Measurements from ENCODE around the gene RAB11FIP4. TPM values are rescaled to one million over a fixed set of nuclear protein-coding genes. Genes with fewer than 3 reads are reported as not detected.
A peak's percentile ranks its signal among the peaks of the same experiment; 100 is the strongest.

Gene RAB11FIP4
- total RNA-seq, 1 experiment from 2014 or later, result 0.10 TPM

DNA sequence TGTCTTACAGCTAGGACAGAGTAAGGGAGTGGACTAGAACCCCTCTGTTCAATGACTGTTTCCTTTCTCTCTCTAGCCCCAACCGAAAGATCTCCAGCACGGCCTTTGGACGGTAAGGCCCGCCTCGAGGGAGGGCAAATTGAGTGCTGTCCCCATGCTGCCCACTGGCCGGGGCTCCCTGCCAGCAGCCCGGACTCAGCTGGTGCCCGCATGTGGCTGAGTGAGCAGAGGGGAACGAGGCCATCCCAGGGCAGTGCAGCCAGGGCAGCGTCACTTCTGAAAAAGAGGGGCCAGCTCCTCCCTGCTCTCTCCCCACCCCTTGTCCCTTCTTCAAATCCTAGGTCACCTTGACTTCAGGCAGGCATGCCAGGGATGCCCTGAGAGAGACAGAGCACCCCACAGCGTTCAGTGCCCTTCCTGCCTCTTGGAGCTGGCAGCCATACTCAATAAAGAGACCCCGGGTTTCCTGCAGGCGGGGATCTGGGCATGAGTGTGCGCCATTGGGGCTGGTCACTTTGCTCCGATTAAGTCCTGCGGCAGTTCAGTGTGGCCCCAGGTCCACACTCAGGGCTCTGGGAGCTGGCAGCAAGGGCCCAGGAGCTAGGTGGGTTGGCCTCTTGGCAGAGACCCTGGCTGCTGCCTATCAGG is 130.9 kb downstream of the RAB11FIP4 start:
- DNase-seq (ENCODE audit: low read depth), result no peak

GRCh38 chr17:31522987-31523495 is 131.6 kb downstream of the RAB11FIP4 start:
- DNase-seq (ENCODE audit: low read depth), result no peak

DNA sequence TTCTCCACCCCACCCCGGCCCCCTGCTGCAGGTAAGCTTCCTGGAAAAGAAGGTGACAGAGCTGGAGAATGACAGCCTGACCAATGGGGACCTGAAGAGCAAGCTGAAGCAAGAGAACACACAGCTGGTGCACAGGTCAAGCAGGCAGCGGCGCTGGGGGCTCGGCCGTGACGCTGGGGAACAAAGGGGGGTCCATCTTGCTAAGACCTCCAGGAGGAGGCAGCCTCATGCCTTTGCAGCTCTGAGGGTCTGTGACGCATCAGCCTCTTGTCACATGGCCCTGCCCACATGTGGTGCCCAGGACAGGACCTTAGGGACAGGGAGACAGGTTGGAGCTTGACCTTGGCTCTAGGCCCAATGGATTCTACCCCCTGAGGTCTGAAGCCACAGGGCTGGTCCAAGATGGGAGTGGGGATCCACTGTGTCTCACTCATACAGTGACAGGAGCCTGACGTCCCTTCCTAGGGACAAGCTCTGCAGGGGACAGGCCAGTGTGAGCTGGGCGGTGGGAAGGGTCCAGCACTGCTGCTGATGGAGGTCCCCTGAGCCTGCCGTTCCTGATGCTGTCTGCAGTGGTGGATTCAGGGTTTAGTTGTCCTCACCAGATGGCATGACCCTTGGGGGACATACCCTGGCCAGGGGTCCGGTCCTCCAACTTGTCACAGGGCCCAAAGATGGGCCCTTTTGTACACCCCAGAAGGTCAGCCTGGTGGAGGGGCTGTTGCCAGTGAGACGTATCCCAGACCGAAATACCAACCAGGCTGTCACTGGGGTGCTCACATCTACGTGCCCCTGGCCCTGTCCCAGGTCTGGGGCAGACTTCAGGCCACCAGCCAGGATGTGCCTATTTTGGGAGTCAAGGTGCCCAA is 132.6 kb downstream of the RAB11FIP4 start:
- no peak for DNase-seq (ENCODE audit: low read depth)

DNA sequence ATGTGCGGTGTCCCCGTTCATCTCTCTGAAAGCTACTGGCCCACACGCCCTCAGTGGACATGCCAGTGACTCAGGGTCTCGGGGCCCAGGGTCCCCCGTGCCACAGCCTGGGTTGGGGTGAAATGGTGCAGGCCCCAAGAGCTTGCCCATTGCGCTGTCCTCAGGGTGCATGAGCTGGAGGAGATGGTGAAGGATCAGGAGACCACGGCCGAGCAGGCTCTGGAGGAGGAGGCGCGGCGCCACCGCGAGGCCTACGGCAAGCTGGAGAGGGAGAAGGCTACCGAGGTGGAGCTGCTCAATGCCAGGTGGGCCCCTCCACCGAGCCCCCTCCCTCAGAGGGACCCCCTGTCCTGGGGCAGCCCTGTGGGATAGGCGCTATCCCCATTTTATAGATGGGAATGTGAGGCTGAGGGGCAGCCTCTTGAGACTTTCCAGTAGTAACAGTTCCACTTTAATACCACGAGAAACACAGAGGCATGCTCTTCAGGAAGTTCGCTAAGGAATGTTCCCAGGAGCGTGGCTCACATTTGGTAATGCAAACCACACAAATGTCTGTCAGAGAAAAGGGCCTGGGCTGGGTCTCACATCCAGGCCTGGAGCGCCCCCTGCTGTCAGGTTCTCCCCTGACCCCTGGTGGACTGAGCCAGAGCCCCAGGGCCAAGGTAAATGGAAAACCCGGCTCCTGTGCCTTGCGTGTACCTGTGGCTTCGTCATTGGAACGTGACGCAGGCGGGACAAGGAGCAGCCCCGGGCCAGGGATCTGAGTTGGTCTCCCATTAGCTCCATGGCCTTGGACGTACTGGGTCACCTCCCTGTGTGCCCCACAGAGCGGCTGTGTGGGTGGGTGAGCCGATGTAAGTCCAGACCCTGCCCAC is 133.7 kb downstream of the RAB11FIP4 start:
- DNase-seq (ENCODE audit: low read depth), result peak; percentile 80

DNA sequence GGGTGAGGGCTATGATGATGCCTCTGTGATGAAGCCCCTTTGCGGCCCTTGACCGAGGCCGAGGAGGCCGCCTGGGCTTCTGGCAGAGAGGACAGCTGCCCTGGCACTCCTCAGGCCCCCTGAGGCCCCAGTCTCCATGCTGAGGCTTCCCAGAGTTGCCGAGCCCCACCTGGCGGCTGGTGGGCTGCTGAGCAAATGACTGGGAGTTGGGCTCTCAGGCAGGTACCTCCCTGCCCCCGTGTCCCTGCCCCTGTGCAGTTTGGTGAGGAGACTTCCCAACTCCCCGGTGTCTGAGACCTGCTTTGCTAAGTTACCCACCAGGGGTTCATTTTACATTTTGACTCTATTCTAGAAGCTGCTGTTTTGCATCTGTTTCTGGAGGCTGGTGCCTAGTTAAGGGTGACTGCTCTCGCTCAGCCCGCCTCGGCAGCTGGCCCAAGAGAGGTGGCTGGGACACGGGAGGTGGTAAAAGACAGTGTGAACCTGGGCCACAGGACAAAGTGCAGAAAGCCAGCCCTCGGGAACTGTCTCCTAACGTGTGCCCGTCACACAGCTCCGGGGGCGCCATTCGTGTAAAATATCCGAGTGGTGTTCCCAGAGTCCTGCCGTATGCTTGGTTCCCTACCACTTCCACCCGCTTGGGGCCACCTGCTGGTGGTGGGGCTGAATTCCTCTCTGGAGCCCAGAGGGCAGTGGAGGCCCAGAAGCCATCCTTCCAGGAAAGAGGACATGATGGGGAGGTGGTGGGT is 134.5 kb downstream of the RAB11FIP4 start:
- peak; percentile 38 for DNase-seq (ENCODE audit: low read depth)

DNA sequence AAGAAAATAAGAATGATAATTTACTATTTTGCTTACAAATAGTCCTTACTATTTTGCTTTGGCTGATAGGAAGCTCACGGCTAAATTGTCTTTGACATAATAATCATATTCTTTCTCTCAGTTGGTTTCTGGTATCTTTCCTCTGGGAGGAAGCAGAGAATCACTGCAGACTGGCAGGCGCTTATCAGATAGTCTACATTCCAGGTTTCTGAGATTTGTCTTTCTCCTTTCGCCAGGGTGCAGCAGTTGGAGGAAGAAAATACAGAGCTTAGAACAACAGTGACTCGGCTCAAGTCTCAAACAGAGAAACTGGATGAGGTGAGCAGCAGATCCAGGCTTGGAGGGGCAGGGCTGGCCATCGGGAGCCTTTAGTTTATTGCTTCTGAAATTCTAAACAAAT is 136.1 kb downstream of the RAB11FIP4 start:
- DNase-seq (ENCODE audit: low read depth), result no peak

DNA sequence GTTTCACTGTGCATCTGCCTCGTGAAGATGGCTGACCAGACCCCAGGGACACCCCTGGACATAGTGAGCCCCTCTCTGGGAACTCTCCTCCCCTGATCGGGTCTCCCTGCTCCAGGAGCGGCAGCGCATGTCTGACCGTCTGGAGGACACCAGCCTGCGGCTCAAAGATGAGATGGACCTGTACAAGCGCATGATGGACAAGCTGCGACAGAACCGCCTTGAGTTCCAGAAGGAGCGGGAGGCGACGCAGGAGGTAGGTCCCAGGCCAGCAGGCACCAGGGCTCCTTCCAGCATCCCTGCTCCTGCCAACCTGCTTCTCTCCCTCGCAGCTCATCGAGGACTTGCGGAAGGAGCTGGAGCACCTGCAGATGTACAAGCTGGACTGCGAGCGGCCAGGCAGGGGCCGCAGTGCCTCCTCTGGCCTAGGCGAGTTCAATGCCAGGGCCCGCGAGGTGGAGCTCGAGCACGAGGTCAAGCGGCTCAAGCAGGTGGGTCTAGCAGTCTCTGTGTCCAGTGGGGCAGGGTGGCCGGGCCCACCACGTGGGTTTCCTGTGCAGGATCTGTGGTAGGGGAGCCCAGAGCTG is 136.9 kb downstream of the RAB11FIP4 start:
- no peak for DNase-seq (ENCODE audit: low read depth)

GRCh38 chr17:31529841-31530251 is 138.4 kb downstream of the RAB11FIP4 start:
- no peak for DNase-seq (ENCODE audit: low read depth)

DNA sequence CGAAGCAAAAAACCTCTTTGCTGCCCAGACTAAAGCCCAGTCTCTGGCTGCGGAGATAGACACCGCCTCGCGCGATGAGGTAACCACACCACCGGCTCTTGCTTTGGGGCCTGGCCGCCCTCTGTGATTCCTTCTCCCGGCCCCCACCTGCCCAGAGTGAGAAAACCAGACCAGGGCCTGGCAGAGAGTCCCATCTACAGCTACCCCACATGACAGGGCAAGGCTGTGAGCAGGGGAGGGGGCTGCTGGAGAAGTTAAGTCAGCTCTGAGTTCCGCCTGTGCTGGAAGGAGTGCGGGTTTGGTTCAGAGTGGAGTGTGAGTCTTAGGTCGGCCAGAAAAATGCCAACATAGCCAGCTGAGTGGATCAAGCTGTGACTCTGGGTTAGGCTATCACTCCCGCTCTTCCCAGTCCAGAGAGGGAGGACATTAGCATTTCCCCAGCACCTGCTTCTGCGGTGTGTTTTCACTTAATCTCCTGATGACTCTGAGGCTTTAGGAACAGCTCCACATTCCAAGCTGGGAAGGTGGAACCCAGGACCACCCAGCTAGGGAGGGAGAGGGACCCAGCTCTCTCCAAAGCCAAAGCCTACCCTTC is 139.0 kb downstream of the RAB11FIP4 start:
- no peak for DNase-seq (ENCODE audit: low read depth)

DNA sequence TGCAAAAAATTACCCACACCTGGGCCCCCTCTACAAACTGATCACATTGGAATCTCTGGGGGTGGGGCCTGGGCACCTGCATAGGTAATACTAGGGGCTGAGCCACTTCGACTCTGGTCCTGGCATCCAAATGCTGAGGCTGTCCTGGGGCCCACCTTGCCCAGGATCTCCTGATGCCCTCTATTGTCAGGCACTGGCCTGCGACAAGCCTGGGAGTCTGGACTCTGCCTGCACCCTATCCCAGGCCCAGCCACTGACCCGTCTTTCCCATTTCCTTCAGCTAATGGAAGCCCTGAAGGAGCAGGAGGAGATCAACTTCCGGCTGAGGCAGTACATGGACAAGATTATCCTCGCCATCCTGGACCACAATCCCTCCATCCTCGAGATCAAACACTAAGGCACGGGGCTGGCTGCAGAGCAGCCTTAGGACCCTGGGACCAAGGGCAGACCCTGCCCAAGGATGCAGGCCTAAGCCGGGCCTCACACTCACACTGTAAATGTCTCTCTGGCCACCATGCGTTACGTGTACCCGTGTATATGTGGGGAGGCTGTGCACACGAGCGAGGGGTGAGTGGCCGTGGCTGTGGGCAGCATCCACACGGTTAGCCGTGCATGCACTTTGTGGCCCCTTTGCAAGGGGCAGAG is 140.0 kb downstream of the RAB11FIP4 start:
- no peak for DNase-seq (ENCODE audit: low read depth)

GRCh38 chr17:31532081-31532480 is 140.6 kb downstream of the RAB11FIP4 start:
- no peak for DNase-seq (ENCODE audit: low read depth)

- DNase-seq (ENCODE audit: low read depth), result no peak
Observed at GRCh38 chr17:31532526-31532925, 141.1 kb downstream of the RAB11FIP4 start.

DNA sequence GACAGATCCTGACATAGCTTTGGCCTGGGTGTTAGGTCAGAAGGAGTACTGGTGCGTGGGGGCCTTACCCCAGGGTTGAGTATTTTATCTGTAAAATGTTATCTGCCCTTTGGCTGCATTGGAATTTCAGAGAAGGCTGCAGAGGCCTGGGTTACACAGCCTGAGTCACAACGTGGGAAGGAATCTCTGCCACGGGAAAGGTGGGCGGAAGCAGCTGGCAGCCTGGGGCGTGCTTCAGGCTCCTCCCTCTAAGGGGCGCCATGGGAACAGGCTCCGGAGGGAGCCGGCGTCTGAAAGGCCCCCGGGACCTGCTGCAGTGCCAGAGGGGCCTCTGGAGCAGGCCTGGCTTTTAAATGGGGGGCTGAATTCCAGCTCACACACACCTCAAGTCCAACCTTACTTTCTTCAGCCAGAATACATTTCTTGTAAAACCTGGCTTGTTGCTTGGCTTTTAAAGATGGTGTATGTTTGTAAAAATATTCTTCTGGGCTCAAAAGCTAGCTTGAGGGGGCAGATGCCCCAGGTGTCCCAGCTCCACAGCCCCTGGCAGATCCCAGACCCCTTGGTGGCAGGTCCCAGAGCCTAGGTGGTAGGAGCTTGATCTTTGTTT is 142.2 kb downstream of the RAB11FIP4 start:
- peak; percentile 64 for DNase-seq (ENCODE audit: low read depth)

DNA sequence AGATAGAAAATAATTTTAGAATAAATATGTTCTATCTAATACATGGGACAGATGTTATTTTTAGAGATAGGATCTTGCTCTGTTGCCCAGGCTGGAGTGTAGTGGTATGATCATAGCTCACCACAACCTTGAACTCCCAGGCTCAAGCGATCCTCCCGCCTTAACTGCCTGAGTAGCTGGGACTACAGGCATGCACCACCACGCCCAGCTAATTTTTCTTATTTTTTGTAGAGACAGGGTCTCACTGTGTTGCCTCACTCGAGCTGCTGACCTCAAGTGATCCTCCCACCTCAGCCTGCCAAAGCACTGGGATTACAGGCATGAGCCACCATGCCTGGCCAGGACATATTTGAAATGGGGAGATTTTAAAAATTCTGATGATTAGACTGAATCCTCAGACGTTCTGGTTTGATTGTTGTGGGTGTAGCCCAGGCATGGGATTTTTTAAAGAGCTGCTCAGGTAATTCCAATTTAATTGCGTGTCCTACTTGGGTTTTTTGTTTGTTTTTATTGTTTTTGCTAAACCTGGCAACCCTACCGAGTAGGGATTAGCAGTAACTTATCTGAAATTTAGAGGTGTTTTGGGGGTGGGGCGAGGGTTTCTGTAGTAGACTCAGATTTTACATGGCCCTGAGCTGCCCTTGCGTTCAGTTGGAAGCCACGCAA is 142.9 kb downstream of the RAB11FIP4 start:
- DNase-seq (ENCODE audit: low read depth), result no peak

DNA sequence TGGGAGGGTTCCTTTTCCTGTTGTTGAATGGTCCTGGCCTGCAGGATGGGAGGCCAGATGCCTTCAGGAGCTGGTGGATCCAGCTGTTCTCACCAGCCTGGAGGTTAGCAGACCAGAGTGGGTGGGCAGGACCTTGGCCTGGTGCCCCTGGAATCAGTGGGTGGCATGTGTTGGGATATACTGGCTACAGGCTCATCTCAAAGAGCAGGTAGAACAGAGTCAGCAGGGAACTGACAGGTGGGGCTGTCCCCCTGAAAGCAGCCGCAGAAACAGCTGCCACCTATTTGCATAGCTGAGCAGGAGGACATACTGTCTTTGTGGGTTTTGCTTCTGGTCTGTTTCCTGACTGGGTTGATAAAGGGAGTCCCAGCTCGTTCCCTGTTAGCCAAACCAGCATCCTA is 144.1 kb downstream of the RAB11FIP4 start:
- no peak for DNase-seq (ENCODE audit: low read depth)

DNA sequence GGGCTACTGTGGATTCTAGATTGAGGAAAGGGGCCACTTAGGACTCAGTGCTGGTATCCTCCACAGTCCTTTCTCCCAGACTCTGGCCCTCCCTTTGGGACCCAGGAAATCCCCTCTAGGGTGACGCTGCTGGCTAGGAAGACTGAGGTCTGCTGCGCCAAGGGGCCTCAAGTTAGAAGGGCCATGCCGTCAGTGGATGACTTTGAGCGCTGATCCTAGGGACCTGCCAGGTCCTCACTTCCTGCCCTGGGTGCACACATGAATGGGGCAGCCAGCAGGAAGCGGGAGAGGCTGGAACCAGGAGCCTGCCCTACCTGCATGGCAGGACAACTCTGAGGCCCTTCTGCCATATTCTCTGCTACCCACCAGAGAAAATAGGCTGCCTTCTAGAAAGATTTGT is 145.0 kb downstream of the RAB11FIP4 start:
- no peak for DNase-seq (ENCODE audit: low read depth)

- DNase-seq (ENCODE audit: low read depth), result no peak
Observed at GRCh38 chr17:31537565-31538011, 146.1 kb downstream of the RAB11FIP4 start.

DNA sequence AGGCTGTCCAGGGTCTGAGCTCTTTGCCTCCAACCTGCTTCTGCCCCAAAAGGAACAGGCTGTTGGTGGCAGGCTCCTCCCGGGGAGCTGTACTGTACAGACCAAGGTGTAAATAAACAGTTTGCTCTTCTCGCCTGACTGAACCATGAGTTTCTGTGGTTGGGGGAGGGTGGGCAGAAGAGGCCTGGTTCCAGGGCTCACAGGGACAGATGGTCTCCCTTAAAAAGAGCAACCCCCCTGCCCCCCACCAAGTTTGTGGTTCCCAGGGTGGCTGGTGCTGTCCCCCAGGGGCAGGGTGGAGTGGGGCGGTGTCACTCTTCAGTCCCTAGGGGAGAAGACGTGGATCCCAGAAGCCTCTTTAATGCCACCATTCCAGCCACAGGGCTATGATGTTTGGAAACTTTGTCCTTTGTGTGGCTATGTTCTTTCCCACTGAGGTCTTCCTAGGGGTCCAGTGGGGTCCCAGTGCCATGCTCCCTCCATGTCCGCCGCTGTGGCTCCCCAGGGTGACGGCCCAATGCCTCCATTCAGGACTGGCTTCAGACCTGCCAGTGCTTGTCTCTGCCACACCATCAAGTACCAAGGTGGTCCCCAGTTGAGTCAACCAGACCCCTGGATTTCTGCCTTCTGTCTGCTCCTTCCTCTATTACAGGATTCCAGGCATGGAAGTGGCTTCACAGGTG is 146.7 kb downstream of the RAB11FIP4 start:
- DNase-seq (ENCODE audit: low read depth), result no peak

All from HT1080 (cell line).